CD4-positive, alpha-beta T cell treated with Interleukin-1 beta for 1 hour (primary cell): ENCODE data around the gene SALL4.
"Not testable (repeated sequence)": the region's sequence is repeated elsewhere in the genome, so short reads cannot be mapped to it uniquely, and the experiment has no call there.

Experiments
- DNase-seq, 2 donors: peaks; one replicate each; pipeline ENCODE4 v3.0.0-alpha.2; 2020 to 2022

The SALL4 gene

GRCh38 chr20:51801122-51801822 lies 1.0 kb downstream of the SALL4 start:
- DNase-seq: no peak

- no peak for DNase-seq
These were observed 1.5 kb downstream of the SALL4 start for GRCh38 chr20:51800872-51801121.

- peak; percentile 39 to 60 for DNase-seq
These were observed 2.1 kb downstream of the SALL4 start for GRCh38 chr20:51800060-51800871.

GRCh38 chr20:51799401-51799860 lies 2.9 kb downstream of the SALL4 start:
- no peak for DNase-seq

- DNase-seq: no peak
These were observed 4.8 kb downstream of the SALL4 start for GRCh38 chr20:51797357-51798025.

- DNase-seq: no peak
These were observed 6.0 kb downstream of the SALL4 start for GRCh38 chr20:51796340-51796739.

GRCh38 chr20:51792960-51793359 lies 9.4 kb downstream of the SALL4 start:
- no peak for DNase-seq

- no peak for DNase-seq
These were observed 10.7 kb downstream of the SALL4 start for GRCh38 chr20:51791626-51792025.

- no peak for DNase-seq
These were observed 12.1 kb downstream of the SALL4 start for GRCh38 chr20:51790256-51790655.

- no peak for DNase-seq
These were observed 12.9 kb downstream of the SALL4 start for GRCh38 chr20:51789434-51789833.

- DNase-seq: no peak
These were observed 13.5 kb downstream of the SALL4 start for GRCh38 chr20:51788822-51789221.

GRCh38 chr20:51784299-51784698 lies 18.0 kb downstream of the SALL4 start:
- no peak for DNase-seq

- not testable (repeated sequence) for DNase-seq
These were observed 24.0 kb downstream of the SALL4 start for GRCh38 chr20:51778229-51778759.

- DNase-seq: no peak
These were observed 27.1 kb downstream of the SALL4 start for GRCh38 chr20:51775241-51775640.

GRCh38 chr20:51772236-51772635 lies 30.1 kb downstream of the SALL4 start:
- DNase-seq: no peak

GRCh38 chr20:51769976-51770615 lies 32.2 kb downstream of the SALL4 start:
- DNase-seq: no peak

GRCh38 chr20:51768759-51769517 lies 33.4 kb downstream of the SALL4 start:
- DNase-seq: no peak

GRCh38 chr20:51767867-51768758 lies 34.2 kb downstream of the SALL4 start, which contains the start of gene ATP9A:
Gene ATP9A (minus strand): TSS chr20:51768390. CDS start chr20:51768369, 21 bp downstream.
- DNase-seq: no peak

- peak; percentile 60 to 66 for DNase-seq
These were observed 35.1 kb downstream of the SALL4 start for GRCh38 chr20:51766994-51767866.

GRCh38 chr20:51765381-51765780 lies 36.9 kb downstream of the SALL4 start:
- DNase-seq: not testable (repeated sequence)
